Cerebellar cortex (tissue), 1 donor: ENCODE data around the gene C13orf46.
"Not testable (repeated sequence)": the region's sequence is repeated elsewhere in the genome, so short reads cannot be mapped to it uniquely, and the experiment has no call there.

Experiments
- DNase-seq: peaks from one replicate; pipeline ENCODE4 v3.0.0-alpha.2; 2015; ENCODE audit warnings: low spot score

Gene C13orf46

DNA sequence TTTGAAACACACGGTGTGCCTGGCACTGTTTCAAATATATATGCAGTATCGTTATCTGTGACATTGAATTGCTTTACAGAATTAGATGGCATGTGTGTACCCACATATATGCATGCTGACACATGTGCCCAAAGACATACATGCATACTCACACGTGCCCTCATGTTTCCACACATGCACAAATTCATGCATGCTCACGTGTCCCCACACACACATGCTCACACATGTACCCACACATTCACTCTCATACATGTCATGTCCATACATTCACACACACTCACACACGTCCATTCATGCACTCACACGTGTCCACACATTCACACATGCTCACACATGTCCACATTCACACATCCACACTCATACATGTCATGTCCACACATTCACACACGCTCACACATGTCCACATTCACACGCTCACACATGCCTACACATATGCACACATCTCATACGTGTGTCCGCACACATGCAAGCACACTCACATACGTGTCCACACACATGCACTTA is 17.9 kb upstream of the C13orf46 start:
- DNase-seq = no peak

DNA sequence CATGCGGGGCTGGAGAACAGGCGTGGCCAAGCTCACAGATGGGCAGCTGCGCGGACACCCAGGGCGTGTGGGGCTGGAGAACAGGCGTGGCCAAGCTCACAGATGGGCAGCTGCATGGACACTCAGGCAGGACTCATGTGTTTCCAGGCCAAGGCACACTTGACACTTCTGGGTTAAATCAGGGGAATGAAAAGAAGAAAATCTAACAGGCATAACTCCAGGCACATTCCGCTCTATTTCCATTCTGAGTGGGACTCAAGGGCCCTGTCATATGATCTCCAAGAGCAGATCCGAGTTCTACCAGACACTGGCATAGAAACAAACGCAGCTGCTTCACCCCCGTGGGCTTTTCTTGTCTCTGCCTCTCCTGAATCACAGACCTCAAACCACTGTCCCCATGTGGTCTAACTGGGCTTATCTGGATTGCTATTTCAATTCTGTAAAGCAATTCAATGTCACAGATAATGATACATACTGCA is 17.4 kb upstream of the C13orf46 start:
- DNase-seq = no peak

DNA sequence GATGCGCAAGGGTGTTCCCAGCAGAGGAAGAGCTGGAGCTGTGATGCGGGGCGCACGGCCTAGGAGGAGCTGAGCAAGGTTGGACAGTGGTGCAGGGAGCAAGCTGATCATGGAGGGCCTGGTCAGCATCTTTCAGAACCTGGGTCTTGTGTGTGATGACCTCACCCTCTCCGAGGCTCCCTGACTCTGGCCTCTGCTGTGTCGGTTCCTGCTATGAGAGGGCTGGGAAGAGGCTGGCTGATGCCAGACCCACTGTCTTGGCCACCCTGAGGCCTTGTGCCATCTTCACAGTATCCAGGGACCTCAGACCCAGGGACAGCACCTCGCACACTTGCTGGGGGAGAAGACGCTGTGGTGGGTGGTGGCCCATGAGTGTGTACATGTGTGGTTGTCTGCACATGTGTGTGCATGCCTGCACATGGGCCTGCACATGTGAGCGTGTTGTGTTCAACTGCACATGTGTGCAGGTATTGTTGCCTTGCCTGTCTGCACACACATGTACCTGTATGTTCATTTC is 16.5 kb upstream of the C13orf46 start:
- no peak for DNase-seq

DNA sequence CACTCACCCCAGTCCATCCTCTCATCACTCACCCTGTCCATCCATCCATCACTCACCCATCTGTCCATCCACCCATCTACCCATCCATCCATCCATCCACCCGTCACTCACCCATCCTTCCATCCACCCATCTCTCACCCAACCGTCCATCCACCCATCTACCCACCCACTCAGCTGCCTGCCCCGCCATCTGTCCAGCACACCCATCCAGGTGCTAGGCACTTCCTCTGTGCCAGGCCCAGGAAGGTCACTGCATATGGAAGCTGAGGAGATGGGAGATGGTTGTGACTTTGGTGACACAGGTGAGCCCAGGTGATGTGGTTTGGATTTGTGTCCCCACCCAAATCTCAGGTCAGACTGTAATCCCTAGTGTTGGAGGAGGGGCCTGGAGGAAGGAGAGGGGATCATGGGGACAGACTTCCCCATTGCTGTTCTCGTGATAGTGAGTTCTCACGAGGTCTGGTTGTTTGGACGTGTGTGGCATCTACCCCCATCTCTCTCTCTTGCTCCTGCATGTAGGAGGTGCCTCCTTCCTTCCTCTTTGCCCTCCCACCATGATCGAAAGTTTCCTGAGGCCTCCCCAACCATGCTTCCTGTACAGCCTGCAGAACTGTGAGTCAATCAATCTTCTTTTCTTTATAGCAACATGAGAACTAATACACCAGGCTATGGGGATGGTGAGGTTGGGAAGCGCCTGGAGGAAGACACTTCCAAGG is 15.9 kb upstream of the C13orf46 start:
- DNase-seq = no peak

DNA sequence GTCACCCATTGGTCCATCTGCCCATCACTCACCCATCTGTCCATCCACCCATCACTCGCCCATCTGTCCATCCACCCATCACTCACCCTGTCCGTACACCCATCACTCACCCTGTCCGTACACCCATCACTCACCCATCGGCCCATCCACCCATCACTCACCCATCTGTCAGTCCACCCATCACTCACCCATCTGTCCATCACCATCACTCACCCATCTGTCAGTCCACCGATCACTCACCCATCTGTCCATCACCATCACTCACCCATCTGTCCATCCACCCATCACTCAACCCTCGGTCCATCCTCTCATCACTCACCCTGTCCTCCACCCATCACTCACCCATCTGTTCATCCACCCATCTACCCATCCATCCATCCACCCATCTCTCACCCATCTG is 15.0 kb upstream of the C13orf46 start:
- not testable (repeated sequence) for DNase-seq

DNA sequence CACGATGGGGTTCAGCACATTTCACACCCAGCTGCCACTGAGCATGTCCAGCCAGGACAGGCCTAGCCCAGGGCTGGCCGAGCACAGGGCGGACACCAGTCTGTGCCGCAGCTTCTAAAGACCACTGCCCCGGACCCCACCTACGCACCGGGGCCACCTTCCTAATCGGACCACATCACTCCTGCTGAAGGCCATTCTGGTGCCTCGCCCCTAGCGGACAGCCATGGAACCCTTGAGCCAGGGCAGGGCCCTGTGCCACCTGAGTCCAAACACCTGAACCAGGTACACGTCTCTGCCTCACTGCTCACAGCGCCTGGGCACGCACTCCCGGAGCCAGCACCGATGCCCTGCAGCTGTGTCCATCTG is 8.4 kb upstream of the C13orf46 start:
- DNase-seq = no peak

DNA sequence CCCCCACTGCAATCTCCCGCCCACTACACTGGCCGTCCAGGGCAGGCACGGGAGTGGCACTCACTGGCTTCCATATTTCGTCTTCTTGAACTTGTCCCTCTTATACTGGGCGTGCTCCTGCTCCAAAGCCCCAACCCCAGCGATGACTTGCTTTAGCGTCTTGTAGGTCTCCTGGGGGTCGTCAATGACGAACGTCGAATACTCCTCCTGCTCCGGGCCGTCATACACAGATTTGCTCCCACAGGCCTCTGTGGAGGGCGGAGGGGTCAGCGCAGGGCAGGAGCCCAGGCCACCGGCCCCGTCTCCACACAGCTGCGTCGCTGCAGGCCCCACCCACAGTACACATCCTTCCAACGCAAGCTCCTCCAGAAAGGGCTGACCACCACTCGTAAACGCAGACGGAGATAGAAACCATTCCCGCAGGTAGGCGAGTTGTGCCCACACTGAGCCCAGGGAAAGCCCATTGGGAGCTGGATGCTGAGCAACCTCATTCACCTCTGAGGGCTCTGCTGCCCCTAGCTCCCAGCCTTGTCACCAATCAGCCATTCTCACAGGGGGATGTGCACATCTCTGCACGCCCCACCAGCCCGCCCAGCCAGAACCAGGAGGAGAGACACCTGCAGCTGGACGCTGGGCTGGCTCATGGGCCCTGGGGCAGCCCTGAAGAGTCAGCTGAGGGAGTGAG is 7.9 kb upstream of the C13orf46 start:
- DNase-seq = no peak

DNA sequence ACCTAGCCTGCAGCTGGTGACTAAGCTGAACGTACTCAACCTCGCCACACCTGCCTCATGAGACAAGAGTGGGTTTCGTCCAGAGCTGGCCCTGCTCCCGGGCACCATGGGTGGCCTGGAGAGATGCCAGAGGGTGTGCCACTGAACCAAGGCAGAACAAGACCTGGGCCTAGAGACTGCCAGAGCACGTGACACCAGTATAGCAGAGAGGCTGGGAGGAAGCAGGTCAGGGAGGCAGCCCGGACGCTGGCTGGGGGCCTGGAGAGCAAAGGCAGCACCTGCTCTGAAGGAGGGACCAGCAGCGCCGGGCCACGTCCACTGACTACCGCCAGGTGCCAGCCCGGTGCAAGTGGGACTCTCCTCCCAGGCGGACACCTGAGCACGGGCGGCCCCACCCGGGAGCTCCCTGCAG is 7.3 kb upstream of the C13orf46 start:
- peak; percentile 46 for DNase-seq

DNA sequence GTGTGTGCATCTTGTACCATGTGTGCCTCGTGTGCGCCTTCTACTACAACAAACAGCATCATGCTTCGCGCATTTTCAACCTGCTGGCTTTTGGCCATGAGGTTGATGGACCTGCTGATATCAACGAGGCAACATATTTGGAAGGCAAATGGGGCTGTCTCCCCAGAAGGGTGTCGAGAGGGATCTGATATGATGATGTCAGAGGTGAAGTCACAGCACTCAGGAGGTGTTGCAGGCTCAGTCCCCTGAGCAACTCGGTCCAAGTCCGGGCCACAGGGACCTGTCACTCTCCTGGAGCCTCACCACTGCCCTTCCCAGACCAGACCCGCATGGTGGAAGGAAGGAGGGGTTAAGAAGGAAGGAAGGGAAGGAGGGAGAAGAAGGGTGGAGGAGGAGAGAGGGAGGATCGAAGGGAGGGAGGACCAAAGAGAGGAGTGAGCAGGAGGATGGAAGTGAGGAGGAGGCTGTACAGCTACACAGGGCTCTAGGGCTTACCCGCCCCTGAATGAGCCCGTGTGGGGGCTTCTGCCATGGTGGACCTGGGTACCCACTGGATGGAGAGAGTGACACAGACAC is 6.7 kb upstream of the C13orf46 start:
- no peak for DNase-seq

DNA sequence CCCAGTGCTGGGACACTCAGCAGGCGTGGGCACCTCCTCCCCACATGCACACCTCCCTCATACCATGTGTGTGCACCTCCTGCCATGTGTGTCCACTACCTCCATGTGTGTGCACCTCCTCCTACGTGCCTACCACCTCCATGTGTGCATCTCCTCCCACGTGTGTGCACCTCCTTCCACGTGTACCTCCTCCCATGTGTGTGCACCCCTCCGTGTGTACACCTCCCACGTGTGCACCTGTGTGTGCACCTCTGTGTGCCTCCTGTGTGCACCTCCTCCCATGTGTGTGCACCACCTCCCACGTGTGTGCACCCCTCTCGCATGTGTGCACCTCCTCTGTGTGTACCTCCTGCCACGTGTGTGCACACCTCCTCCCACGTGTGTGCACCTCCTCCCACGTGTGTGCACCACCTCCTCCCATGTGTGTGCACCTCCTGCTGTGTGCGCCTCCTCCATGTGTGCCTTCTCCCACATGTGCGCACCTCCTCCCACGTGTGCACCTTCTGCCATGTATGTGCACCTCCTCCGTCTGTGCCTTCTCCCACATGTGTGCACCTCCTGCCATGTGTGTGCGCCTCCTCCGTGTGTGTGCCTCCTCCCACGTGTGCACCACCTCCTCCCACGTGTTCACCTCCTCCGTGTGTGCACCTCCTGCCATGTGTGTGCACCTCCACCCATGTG is 6.1 kb upstream of the C13orf46 start:
- no peak for DNase-seq

DNA sequence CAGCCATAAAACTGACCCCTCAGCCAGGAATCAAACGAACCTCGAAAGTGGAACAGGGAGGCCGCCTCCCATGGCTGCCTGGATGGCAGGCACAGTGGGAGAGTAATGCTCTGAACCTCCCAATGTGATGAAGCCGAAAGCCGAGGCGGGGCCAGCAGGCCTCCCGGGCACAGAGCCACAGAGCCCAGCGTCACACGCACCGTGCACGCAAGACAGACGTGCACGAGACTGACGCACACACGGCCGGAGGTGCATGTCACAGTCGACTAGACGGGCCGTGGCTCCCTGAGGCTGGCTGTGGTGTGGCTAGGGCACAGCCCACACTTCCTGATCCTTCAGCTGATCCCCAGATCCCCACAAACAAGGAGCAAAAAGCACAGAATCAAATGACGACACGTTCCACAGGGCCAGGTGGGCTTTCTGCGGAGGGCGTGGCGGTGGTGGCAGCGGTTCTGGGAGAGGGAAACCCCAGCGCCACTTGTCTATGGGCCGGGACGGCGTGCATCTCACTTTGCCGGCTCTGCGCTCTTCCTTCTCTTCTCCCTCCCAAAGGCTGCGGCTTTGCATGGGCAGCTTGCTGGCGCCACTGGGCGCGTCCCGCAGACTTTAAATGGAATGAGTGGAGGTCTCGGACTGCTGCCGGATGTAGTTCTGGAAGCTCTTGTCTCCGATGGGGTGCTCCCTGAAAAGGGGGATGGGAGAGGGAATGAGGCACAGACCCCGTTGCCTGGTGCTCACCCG is 5.0 kb upstream of the C13orf46 start:
- DNase-seq = no peak

DNA sequence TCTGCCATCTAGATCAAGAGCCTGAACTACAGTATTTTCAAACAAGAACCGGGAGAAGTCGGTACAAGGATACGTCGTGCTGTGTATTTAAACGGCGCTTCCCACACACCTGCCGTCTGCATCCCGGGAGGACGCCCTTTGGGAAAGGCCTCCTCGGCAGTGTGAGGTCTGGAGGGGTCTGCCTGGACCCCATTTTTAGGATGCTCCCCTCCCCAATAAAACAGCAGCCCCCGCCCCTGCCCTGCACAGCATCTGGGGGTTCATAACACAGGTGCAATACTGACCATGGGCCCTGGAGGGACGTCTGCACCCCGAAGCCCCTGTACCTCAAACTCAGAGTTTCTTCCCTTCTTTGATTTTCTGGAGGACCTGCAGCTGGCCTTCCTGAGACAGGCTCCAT is 4.1 kb upstream of the C13orf46 start:
- DNase-seq = no peak

DNA sequence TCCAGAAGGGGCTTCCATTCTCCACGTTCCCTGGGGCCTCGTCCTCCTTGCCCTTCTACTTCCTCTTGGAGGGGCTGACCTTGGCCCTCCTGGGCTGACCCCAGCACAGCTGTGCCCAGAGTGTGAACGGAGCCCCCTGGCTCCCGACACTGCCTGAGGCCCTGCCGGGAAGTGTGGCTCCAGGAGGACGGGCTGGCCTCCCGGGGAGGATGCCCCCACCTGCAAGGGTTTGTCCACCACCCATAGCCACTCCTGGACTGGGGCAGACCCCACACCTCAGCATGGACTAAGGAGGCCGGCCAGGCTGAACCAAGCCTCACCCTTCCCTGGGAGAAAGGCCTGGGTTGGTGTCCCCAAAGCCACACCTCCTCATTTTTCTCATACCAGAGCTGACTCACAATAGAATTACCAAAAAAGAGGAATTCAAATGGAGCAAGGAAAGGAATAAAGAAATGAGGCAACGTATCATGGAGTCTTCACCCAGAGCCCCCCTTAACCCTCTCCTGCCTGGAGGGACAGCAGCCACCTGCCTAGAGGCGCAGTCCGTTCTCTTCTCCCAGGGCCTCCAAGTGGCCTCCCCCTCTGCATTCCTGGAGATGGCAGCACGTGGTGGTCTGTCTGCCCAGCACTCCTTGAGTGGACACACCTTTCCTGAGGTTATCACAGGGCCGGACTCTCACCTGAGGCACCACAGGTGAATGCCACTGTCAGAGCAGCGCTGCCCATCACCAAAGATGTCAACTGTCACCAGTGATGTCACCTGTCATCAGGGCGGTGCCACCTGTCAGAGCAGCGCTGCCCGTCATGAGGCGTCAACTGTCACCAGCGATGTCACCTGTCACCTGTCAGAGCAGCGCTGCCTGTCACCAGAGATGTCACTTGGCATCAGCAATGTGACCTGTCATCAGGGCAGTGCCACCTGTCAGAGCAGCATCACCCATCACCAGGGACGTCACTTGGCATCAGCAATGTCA is 3.1 kb upstream of the C13orf46 start:
- no peak for DNase-seq

DNA sequence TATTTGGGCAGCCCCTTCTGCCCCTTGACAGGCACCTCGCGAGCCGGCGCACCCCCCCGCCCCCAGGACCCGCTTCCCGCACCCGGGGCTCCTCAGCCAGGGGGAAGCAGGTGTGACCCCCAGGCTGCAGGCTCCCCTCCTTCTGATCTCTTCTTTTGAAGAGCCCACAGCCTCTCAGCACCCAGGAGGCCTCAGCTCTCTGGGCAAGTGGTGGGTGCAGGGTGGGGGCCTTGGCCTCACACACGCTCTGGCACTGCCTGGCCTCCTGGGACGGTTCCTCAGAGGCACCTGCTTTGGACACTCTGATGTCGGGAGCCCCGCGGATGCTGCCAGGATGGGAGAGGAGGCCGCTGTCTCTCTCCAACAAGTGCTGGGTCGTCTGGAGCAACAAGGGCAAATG is 1.5 kb upstream of the C13orf46 start:
- no peak for DNase-seq

DNA sequence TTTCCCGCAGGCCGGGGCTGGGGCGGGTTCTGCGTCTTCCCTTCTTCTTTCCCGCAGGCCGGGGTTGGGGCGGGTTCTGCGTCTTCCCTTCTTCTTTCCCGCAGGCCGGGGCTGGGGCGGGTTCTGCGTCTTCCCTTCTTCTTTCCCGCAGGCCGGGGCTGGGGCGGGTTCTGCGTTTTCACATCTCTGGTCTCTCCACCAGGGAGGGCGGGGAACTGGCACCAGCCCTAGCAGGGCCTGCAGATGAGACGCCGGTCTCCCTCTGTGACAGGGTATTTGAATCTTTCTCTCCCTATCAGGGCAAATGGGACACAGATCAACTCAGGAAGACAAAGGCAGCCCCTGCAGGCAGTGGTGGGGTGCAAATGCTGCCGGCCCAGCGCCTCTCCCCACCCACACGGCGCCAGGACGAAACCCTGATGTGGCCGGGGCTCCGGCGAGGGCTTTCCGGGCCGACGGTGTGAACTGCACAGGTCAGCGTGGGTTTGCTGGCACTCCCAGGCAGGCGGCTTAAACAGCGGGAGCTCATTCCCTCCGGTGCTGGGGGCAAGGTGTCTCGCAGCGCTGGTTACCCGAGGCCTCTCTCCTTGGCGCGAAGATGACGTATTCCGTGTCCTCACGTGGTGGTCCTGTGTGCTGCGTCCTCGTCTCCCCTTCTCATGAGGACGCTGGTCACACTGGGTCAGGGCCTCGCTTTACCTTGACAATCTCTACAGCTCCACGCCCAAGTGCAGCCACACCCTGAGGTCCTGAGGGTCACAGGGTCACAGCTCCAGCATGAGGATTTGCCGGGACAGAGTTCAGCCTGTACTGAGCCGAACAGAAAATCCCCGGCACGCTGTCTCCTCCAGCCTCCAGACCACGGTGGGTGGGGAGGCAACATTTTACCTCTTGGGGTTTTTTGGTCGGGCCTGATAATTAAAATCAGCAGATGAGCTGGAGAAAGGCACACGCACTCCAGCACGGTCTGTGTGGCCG is 717 bp upstream of the C13orf46 start:
- no peak for DNase-seq

DNA sequence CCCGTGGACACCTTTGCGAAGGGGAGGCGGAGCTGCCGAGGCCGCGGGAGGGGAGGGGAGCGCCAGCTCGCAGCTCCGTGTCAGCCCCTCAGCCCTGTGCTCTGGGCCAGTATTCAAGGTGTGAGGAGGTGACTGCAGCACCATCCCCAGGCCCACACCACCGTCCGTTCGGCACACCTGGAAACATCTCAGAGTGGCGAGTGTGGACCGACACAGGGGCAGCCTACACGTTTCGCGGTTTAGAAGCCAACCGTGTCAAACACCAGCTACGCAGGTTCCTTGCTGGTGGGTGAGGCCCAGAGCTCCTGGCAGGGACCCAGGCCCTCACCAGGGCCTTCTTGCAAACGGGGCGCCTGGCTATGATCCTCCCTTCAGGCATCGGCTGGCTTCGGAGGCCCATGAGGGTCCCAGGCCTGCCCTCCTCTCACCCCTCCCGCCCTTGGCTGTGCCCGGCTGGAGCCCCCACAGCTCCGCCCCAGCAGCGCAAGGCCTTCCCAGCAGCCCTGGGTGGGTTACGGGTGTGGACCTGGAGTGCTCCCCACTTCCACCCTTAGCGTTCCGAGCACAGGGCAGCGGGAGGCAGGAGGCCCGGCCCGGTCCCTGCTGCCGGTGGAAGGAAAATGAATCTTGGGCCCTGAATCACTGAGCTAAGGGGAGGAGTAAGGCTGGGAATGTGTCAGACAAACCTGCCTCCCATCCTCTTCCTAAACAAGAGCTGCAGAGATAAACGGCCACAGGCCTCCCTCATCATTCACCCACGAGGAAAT is 1.2 kb downstream of the C13orf46 start:
- DNase-seq = no peak

DNA sequence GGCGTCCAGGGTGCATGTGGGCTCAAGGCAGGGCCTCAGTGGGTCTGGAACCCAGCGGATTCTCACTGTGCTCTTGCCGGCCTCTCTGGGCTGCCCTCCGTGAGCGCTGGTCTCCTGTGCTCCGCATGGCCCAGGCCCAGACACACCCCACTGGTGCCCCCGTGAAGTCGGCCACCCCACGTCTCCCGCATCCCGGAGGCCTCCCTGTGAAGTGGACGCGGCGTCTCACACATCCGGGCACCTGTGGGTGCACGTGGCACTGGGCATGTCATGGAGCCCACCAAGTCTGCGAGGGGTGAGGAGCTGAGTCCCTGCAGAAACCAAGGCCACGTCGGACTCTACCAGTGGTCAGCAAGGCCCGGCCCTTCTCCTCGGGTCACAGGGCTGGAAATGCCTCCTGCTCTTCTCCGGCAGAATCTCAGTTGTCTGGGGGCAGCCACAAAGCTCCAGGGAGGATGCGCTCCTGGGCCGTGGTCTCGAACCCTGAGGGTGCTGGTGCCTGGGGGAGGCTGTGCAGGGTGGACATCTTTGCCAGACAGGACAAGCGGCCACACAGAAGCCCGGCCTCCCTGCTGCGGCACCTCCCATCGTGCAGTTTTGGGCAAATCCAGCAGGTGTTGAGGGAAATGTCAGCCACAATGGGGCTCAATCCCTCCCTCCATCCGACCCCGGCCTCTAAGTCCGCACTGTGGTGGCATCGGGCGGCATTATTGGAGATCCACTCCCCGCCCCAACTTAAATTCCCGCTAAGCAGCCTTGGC is 2.2 kb downstream of the C13orf46 start:
- DNase-seq = no peak
